ENCODE results near the gene PID1.

DNA sequence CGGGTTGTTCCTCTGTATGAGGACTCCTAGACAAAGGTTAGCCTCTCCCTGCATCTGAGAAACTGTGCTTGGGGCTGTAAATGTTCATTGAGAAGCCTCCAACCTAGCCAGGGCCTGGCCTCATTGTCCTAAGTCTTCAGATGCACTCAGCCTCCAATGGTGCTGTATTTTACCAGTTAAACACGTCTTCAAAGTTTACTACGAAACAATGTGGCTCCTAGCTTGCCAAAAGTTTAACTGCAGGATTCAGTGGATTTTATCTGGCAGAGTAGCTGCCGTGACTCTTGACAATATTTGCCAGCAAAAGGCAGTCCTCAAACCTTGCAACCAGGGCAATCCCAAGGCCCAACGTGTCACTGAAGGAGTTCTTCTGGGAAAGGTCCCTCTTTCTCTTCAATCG is 1.1 kb downstream of the PID1 start:
- no peak for TF ChIP-seq CTCF (IDR thresholded peaks at IDR 0.05; ENCODE audit: low read depth, low read length, missing input control)
- no peak for TF ChIP-seq MAX (IDR thresholded peaks at IDR 0.05)
- TF ChIP-seq, protein P1, sequence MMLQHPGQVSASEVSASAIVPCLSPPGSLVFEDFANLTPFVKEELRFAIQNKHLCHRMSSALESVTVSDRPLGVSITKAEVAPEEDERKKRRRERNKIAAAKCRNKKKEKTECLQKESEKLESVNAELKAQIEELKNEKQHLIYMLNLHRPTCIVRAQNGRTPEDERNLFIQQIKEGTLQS (IDR thresholded peaks at IDR 0.05), result no peak
- no peak for TF ChIP-seq GABPA (IDR thresholded peaks at IDR 0.05 in 1 of 2, conservative IDR thresholded peaks at IDR 0.05 in 1 of 2)
- no peak for TF ChIP-seq RAD21 (IDR thresholded peaks at IDR 0.05)
